ENCODE results near the gene ATG13.

DNA sequence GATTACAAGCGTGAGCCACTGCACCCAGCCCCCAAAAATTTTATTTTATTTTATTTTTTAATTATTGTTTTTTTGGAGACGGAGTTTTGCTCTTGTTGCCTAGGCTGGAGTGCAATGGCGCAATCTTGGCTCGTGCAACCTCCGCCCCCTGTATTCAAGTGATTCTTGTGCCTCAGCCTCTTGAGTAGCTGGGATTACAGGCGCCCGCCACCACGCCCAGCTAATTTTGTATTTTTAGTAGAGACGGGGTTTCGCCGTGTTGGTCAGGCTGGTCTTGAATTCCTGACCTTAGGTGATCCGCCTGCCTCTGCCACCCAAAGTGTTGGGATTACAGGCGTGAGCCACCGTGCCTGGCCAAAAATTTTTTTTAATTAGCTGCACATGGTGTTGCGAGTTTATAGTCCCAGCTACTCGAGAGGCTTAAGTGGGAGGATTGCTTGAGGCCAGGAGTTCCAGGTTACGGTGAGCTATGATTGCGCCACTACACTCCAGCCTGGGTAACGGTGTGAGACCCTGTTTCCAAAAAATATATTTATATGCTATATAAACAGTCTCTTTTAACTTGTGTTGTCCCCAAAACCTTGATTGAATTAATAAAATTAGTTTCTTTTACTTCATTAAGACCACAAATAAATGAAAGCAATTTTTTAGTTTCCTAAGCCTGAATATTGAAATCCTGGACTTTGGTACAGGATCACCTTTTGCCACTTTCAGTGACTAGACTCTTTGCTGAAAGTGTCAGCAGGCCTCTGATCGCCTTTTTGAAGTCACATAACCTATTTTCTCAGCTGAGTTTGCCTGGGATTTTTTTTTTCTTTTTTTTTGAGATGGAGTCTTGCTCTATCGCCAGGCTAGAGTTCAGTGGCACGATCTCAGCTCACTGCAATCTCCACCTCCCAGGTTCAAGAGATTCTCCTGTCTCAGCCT, 16.2 kb downstream of the ATG13 start:
- TF ChIP-seq POLR2A (IDR thresholded peaks at IDR 0.05): no peak
- TF ChIP-seq, protein P1, sequence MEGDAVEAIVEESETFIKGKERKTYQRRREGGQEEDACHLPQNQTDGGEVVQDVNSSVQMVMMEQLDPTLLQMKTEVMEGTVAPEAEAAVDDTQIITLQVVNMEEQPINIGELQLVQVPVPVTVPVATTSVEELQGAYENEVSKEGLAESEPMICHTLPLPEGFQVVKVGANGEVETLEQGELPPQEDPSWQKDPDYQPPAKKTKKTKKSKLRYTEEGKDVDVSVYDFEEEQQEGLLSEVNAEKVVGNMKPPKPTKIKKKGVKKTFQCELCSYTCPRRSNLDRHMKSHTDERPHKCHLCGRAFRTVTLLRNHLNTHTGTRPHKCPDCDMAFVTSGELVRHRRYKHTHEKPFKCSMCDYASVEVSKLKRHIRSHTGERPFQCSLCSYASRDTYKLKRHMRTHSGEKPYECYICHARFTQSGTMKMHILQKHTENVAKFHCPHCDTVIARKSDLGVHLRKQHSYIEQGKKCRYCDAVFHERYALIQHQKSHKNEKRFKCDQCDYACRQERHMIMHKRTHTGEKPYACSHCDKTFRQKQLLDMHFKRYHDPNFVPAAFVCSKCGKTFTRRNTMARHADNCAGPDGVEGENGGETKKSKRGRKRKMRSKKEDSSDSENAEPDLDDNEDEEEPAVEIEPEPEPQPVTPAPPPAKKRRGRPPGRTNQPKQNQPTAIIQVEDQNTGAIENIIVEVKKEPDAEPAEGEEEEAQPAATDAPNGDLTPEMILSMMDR (IDR thresholded peaks at IDR 0.05 in 4 of 5, conservative IDR thresholded peaks at IDR 0.05 in 1 of 5): no peak

All from gastrocnemius medialis (tissue), 4 donors.